IPS-20b (cell line): ENCODE measurements around the gene WWOX.
A peak's percentile ranks its signal among the peaks of the same experiment; 100 is the strongest.

ENCODE experiments used
- H3K27ac ChIP-seq: one replicate; pipeline ENCODE4 v1.5.1; 2013; ENCODE audit warnings: low read length
- H3K27me3 ChIP-seq: 2 replicates; pipeline ENCODE4 v1.6.1; 2013; ENCODE audit warnings: mild to moderate bottlenecking, low read length, inconsistent platforms; ENCODE audit not compliant: insufficient read depth
- H3K36me3 ChIP-seq: 2 replicates; pipeline ENCODE4 v1.6.1; 2013; ENCODE audit warnings: low read depth, mild to moderate bottlenecking, inconsistent platforms, low read length, moderate library complexity; ENCODE audit not compliant: insufficient read depth
- H3K4me1 ChIP-seq: 2 replicates; pipeline ENCODE4 v1.6.1; 2013; ENCODE audit warnings: mild to moderate bottlenecking, control low read depth, inconsistent platforms, low read length, moderate library complexity; ENCODE audit not compliant: insufficient read depth
- H3K4me3 ChIP-seq: 2 replicates; pipeline ENCODE4 v1.5.1; 2013; ENCODE audit warnings: mild to moderate bottlenecking, low read length, inconsistent platforms
- H3K9ac ChIP-seq: 2 replicates; pipeline ENCODE4 v1.6.1; 2013; ENCODE audit warnings: low read depth, mild to moderate bottlenecking, inconsistent platforms, low read length, moderate library complexity
- H3K9me3 ChIP-seq: 2 replicates; pipeline ENCODE4 v1.6.1; 2013; ENCODE audit warnings: mild to moderate bottlenecking, low read depth, low read length, inconsistent platforms; ENCODE audit not compliant: insufficient read depth

WWOX gene

GRCh38 chr16:78896280-78896679, 796.8 kb downstream of the WWOX start:
- Histone ChIP-seq H3K9me3 (no peaks in the 10 kb centered on the region), H3K9ac (no peak overlapping the region), H3K4me3 (no peak overlapping the region), H3K27me3 (no peaks in the 10 kb centered on the region), H3K36me3 (no peaks in the 10 kb centered on the region), H3K4me1 (peaks cover 8% of the 10 kb centered on the region), H3K27ac (no peak overlapping the region)

- Histone ChIP-seq H3K9me3 (no peaks in the 10 kb centered on the region), H3K9ac (no peak overlapping the region), H3K27me3 (no peaks in the 10 kb centered on the region), H3K27ac (no peak overlapping the region), H3K4me3 (no peak overlapping the region), H3K36me3 (no peaks in the 10 kb centered on the region), H3K4me1 (peaks cover 6% of the 10 kb centered on the region)
These were observed 797.8 kb downstream of the WWOX start for GRCh38 chr16:78897299-78897698.

- Histone ChIP-seq H3K27me3 (no peaks in the 10 kb centered on the region), H3K4me1 (peaks cover 6% of the 10 kb centered on the region), H3K27ac (no peak overlapping the region), H3K36me3 (no peaks in the 10 kb centered on the region), H3K9ac (no peak overlapping the region), H3K4me3 (no peak overlapping the region), H3K9me3 (no peaks in the 10 kb centered on the region)
These were observed 800.8 kb downstream of the WWOX start for GRCh38 chr16:78900044-78900811.

GRCh38 chr16:78900966-78901365, 801.5 kb downstream of the WWOX start:
- no peak overlapping the region for H3K4me3 ChIP-seq
- H3K9me3 ChIP-seq, result no peaks in the 10 kb centered on the region
- no peaks in the 10 kb centered on the region for H3K27me3 ChIP-seq
- peaks cover 12% of the 10 kb centered on the region; the same call in 1 of the 2 replicates for H3K4me1 ChIP-seq
- no peaks in the 10 kb centered on the region for H3K36me3 ChIP-seq
- no peak overlapping the region for H3K27ac ChIP-seq
- no peak overlapping the region for H3K9ac ChIP-seq

GRCh38 chr16:78902321-78902720, 802.9 kb downstream of the WWOX start:
- Histone ChIP-seq H3K4me3 (no peak overlapping the region), H3K9me3 (peaks cover 4% of the 10 kb centered on the region; the same call in 1 of the 2 replicates), H3K4me1 (peaks cover 19% of the 10 kb centered on the region)

GRCh38 chr16:78903237-78903636, 803.8 kb downstream of the WWOX start:
- peaks cover 6% of the 10 kb centered on the region; the same call in 1 of the 2 replicates for H3K9me3 ChIP-seq
- no peaks in the 10 kb centered on the region for H3K36me3 ChIP-seq
- H3K27ac ChIP-seq, result no peak overlapping the region
- H3K27me3 ChIP-seq, result no peaks in the 10 kb centered on the region
- H3K9ac ChIP-seq, result no peak overlapping the region
- H3K4me1 ChIP-seq, result peaks cover 21% of the 10 kb centered on the region
- H3K4me3 ChIP-seq, result no peak overlapping the region

More at GRCh38 chr16:78902321-78902720, 802.9 kb downstream of the WWOX start:
- no peaks in the 10 kb centered on the region for H3K27me3 ChIP-seq
- no peak overlapping the region for H3K27ac ChIP-seq
- no peaks in the 10 kb centered on the region for H3K36me3 ChIP-seq
- no peak overlapping the region for H3K9ac ChIP-seq

- H3K9ac ChIP-seq, result no peak overlapping the region
- H3K9me3 ChIP-seq, result peaks cover 6% of the 10 kb centered on the region; the same call in 1 of the 2 replicates
- H3K4me3 ChIP-seq, result no peak overlapping the region
- H3K4me1 ChIP-seq, result peaks cover 21% of the 10 kb centered on the region
- H3K27ac ChIP-seq, result no peak overlapping the region
- H3K27me3 ChIP-seq, result no peaks in the 10 kb centered on the region
- H3K36me3 ChIP-seq, result no peaks in the 10 kb centered on the region
These were observed 804.4 kb downstream of the WWOX start for GRCh38 chr16:78903843-78904242.

GRCh38 chr16:78906135-78906534, 806.7 kb downstream of the WWOX start:
- Histone ChIP-seq H3K4me1 (peaks cover 21% of the 10 kb centered on the region), H3K9me3 (peaks cover 11% of the 10 kb centered on the region), H3K9ac (no peak overlapping the region), H3K27ac (peak overlapping the region; percentile 23), H3K4me3 (peak overlapping the region; percentile 37; the same call in 1 of the 2 replicates), H3K27me3 (no peaks in the 10 kb centered on the region), H3K36me3 (no peaks in the 10 kb centered on the region)

GRCh38 chr16:78909226-78909625, 809.8 kb downstream of the WWOX start:
- H3K4me3 ChIP-seq, result no peak overlapping the region
- no peaks in the 10 kb centered on the region for H3K36me3 ChIP-seq
- H3K9me3 ChIP-seq, result peaks cover 11% of the 10 kb centered on the region
- peaks cover 21% of the 10 kb centered on the region for H3K4me1 ChIP-seq
- no peak overlapping the region for H3K9ac ChIP-seq
- no peak overlapping the region for H3K27ac ChIP-seq
- H3K27me3 ChIP-seq, result no peaks in the 10 kb centered on the region

GRCh38 chr16:78915811-78916345, 816.4 kb downstream of the WWOX start:
- Histone ChIP-seq H3K36me3 (no peaks in the 10 kb centered on the region), H3K9ac (no peak overlapping the region), H3K9me3 (peaks cover 13% of the 10 kb centered on the region), H3K27me3 (no peaks in the 10 kb centered on the region), H3K4me1 (no peaks in the 10 kb centered on the region), H3K4me3 (no peak overlapping the region), H3K27ac (no peak overlapping the region)

- H3K27ac ChIP-seq, result no peak overlapping the region
- H3K4me1 ChIP-seq, result no peaks in the 10 kb centered on the region
- H3K36me3 ChIP-seq, result no peaks in the 10 kb centered on the region
- no peaks in the 10 kb centered on the region for H3K27me3 ChIP-seq
- no peak overlapping the region for H3K4me3 ChIP-seq
- peaks cover 24% of the 10 kb centered on the region for H3K9me3 ChIP-seq
- no peak overlapping the region for H3K9ac ChIP-seq
These were observed 817.6 kb downstream of the WWOX start for GRCh38 chr16:78916928-78917545.
